Stimulated activated naive CD8-positive, alpha-beta T cell treated with anti-CD3 and anti-CD28 coated beads, Interleukin-15, Interleukin-2, amounts not matched to agents 100 ng/mL and 50 ng/mL, for 24 hours (primary cell): ENCODE data around the gene CFAP73.
"Not testable (repeated sequence)": the region's sequence is repeated elsewhere in the genome, so short reads cannot be mapped to it uniquely, and the experiment has no call there.

Experiments used
- H3K27ac Mint-ChIP-seq: one replicate; pipeline ENCODE4 v1.8.0; 2021; ENCODE audit warnings: mild to moderate bottlenecking, mixed read lengths
- H3K27me3 Mint-ChIP-seq: one replicate; pipeline ENCODE4 v1.8.0; 2021; ENCODE audit warnings: mixed read lengths
- H3K36me3 Mint-ChIP-seq: one replicate; pipeline ENCODE4 v1.8.0; 2021; ENCODE audit warnings: low read depth, mixed read lengths
- H3K4me1 Mint-ChIP-seq: one replicate; pipeline ENCODE4 v1.8.0; 2021; ENCODE audit warnings: low read depth, mixed read lengths
- H3K4me3 Mint-ChIP-seq: one replicate; pipeline ENCODE4 v1.8.0; 2021; ENCODE audit warnings: mild to moderate bottlenecking, mixed read lengths
- H3K9me3 Mint-ChIP-seq: one replicate; pipeline ENCODE4 v1.8.0; 2021; ENCODE audit warnings: mixed read lengths

CFAP73 gene

GRCh38 chr12:113114447-113115178 lies 34.9 kb upstream of the CFAP73 start:
- Mint-ChIP-seq H3K9me3 (no peaks in the 10 kb centered on the region), H3K27ac (no peak overlapping the region), H3K4me3 (no peak overlapping the region), H3K27me3 (no peaks in the 10 kb centered on the region), H3K4me1 (no peaks in the 10 kb centered on the region), H3K36me3 (no peaks in the 10 kb centered on the region)

- no peaks in the 10 kb centered on the region for H3K9me3 Mint-ChIP-seq
- no peaks in the 10 kb centered on the region for H3K36me3 Mint-ChIP-seq
- no peak overlapping the region for H3K4me3 Mint-ChIP-seq
- H3K4me1 Mint-ChIP-seq = no peaks in the 10 kb centered on the region
- no peak overlapping the region for H3K27ac Mint-ChIP-seq
- H3K27me3 Mint-ChIP-seq = no peaks in the 10 kb centered on the region
Observed at GRCh38 chr12:113115455-113116126, 33.9 kb upstream of the CFAP73 start.

GRCh38 chr12:113116875-113117274 lies 32.6 kb upstream of the CFAP73 start:
- Mint-ChIP-seq H3K4me1 (no peaks in the 10 kb centered on the region), H3K36me3 (no peaks in the 10 kb centered on the region), H3K27me3 (no peaks in the 10 kb centered on the region), H3K4me3 (no peak overlapping the region), H3K27ac (no peak overlapping the region), H3K9me3 (no peaks in the 10 kb centered on the region)

GRCh38 chr12:113117684-113118083 lies 31.8 kb upstream of the CFAP73 start:
- H3K9me3 Mint-ChIP-seq, H3K4me1 Mint-ChIP-seq, H3K27ac Mint-ChIP-seq, H3K27me3 Mint-ChIP-seq, H3K36me3 Mint-ChIP-seq, H3K4me3 Mint-ChIP-seq: not testable (repeated sequence)

- no peaks in the 10 kb centered on the region for H3K4me1 Mint-ChIP-seq
- H3K27ac Mint-ChIP-seq = no peak overlapping the region
- no peak overlapping the region for H3K4me3 Mint-ChIP-seq
- H3K27me3 Mint-ChIP-seq = no peaks in the 10 kb centered on the region
- H3K9me3 Mint-ChIP-seq = peaks cover 3% of the 10 kb centered on the region
- no peaks in the 10 kb centered on the region for H3K36me3 Mint-ChIP-seq
Observed at GRCh38 chr12:113118142-113118541, 31.4 kb upstream of the CFAP73 start.

GRCh38 chr12:113119980-113120669 lies 29.4 kb upstream of the CFAP73 start:
- Mint-ChIP-seq H3K27me3 (no peaks in the 10 kb centered on the region), H3K4me3 (no peak overlapping the region), H3K4me1 (no peaks in the 10 kb centered on the region), H3K27ac (no peak overlapping the region), H3K36me3 (no peaks in the 10 kb centered on the region), H3K9me3 (peaks cover 6% of the 10 kb centered on the region)

GRCh38 chr12:113120670-113121370 lies 28.7 kb upstream of the CFAP73 start:
- Mint-ChIP-seq H3K27ac (no peak overlapping the region), H3K4me3 (no peak overlapping the region), H3K36me3 (no peaks in the 10 kb centered on the region), H3K9me3 (peaks cover 6% of the 10 kb centered on the region), H3K4me1 (no peaks in the 10 kb centered on the region), H3K27me3 (no peaks in the 10 kb centered on the region)

GRCh38 chr12:113127791-113128199 lies 21.7 kb upstream of the CFAP73 start:
- H3K4me3 Mint-ChIP-seq = no peak overlapping the region
- H3K27ac Mint-ChIP-seq = no peak overlapping the region
- H3K9me3 Mint-ChIP-seq = peaks cover 6% of the 10 kb centered on the region
- H3K36me3 Mint-ChIP-seq = no peaks in the 10 kb centered on the region
- H3K4me1 Mint-ChIP-seq = peaks cover 6% of the 10 kb centered on the region
- no peaks in the 10 kb centered on the region for H3K27me3 Mint-ChIP-seq

- H3K27ac Mint-ChIP-seq = no peak overlapping the region
Observed at GRCh38 chr12:113128802-113129663, 20.5 kb upstream of the CFAP73 start.

GRCh38 chr12:113129664-113130456 lies 19.7 kb upstream of the CFAP73 start:
- no peak overlapping the region for H3K27ac Mint-ChIP-seq
- H3K36me3 Mint-ChIP-seq = no peaks in the 10 kb centered on the region
- no peak overlapping the region for H3K4me3 Mint-ChIP-seq
- no peaks in the 10 kb centered on the region for H3K9me3 Mint-ChIP-seq
- peaks cover 6% of the 10 kb centered on the region for H3K4me1 Mint-ChIP-seq
- no peaks in the 10 kb centered on the region for H3K27me3 Mint-ChIP-seq

More at GRCh38 chr12:113128802-113129663, 20.5 kb upstream of the CFAP73 start:
- no peaks in the 10 kb centered on the region for H3K9me3 Mint-ChIP-seq
- H3K36me3 Mint-ChIP-seq = no peaks in the 10 kb centered on the region
- no peak overlapping the region for H3K4me3 Mint-ChIP-seq
- H3K27me3 Mint-ChIP-seq = no peaks in the 10 kb centered on the region
- peaks cover 6% of the 10 kb centered on the region for H3K4me1 Mint-ChIP-seq

- peaks cover 10% of the 10 kb centered on the region for H3K4me1 Mint-ChIP-seq
- H3K27ac Mint-ChIP-seq = no peak overlapping the region
- no peak overlapping the region for H3K4me3 Mint-ChIP-seq
Observed at GRCh38 chr12:113130457-113131135, 18.9 kb upstream of the CFAP73 start.

GRCh38 chr12:113131556-113131955 lies 18.0 kb upstream of the CFAP73 start:
- H3K4me1 Mint-ChIP-seq = peaks cover 19% of the 10 kb centered on the region
- peaks cover 1% of the 10 kb centered on the region for H3K27me3 Mint-ChIP-seq

More at GRCh38 chr12:113130457-113131135, 18.9 kb upstream of the CFAP73 start:
- Mint-ChIP-seq H3K27me3 (no peaks in the 10 kb centered on the region), H3K36me3 (no peaks in the 10 kb centered on the region), H3K9me3 (no peaks in the 10 kb centered on the region)

GRCh38 chr12:113133036-113133435 lies 16.5 kb upstream of the CFAP73 start:
- no peaks in the 10 kb centered on the region for H3K36me3 Mint-ChIP-seq
- H3K27ac Mint-ChIP-seq = no peak overlapping the region
- no peaks in the 10 kb centered on the region for H3K9me3 Mint-ChIP-seq
- peaks cover 6% of the 10 kb centered on the region for H3K27me3 Mint-ChIP-seq
- no peak overlapping the region for H3K4me3 Mint-ChIP-seq
- peaks cover 23% of the 10 kb centered on the region for H3K4me1 Mint-ChIP-seq

More at GRCh38 chr12:113131556-113131955, 18.0 kb upstream of the CFAP73 start:
- Mint-ChIP-seq H3K9me3 (no peaks in the 10 kb centered on the region), H3K27ac (no peak overlapping the region), H3K4me3 (no peak overlapping the region), H3K36me3 (no peaks in the 10 kb centered on the region)
